GM18499 (cell line): Measurements from ENCODE around the gene EVI5L.

ENCODE experiments used
- ATAC-seq: cut with Tn5 transposase; IDR thresholded peaks from one replicate; pipeline ENCODE4 v1.9.1; 2021; ENCODE audit warnings: moderate number of reproducible peaks; ENCODE audit not compliant: insufficient read depth, unreplicated experiment

Gene EVI5L

GRCh38 chr19:7844405-7844804 is 14.4 kb downstream of the EVI5L start:
- ATAC-seq, result no peak

GRCh38 chr19:7844951-7845350 is 14.9 kb downstream of the EVI5L start:
- no peak for ATAC-seq

GRCh38 chr19:7845390-7846154 is 15.6 kb downstream of the EVI5L start:
- no peak for ATAC-seq

- ATAC-seq, result no peak
These were observed 16.2 kb downstream of the EVI5L start for GRCh38 chr19:7846155-7846646.

GRCh38 chr19:7847664-7848063 is 17.6 kb downstream of the EVI5L start:
- no peak for ATAC-seq

- no peak for ATAC-seq
These were observed 18.9 kb downstream of the EVI5L start for GRCh38 chr19:7848779-7849457.

- ATAC-seq, result no peak
These were observed 19.6 kb downstream of the EVI5L start for GRCh38 chr19:7849631-7849999.

GRCh38 chr19:7850000-7850813 is 20.2 kb downstream of the EVI5L start:
- ATAC-seq, result no peak

- ATAC-seq, result no peak
These were observed 21.1 kb downstream of the EVI5L start for GRCh38 chr19:7850945-7851622.

GRCh38 chr19:7851623-7852500 is 21.8 kb downstream of the EVI5L start:
- ATAC-seq, result no peak

GRCh38 chr19:7852851-7853769 is 23.1 kb downstream of the EVI5L start:
- no peak for ATAC-seq

GRCh38 chr19:7853770-7854128 is 23.7 kb downstream of the EVI5L start:
- no peak for ATAC-seq

GRCh38 chr19:7855426-7856108 is 25.5 kb downstream of the EVI5L start:
- ATAC-seq, result no peak

- no peak for ATAC-seq
These were observed 26.1 kb downstream of the EVI5L start for GRCh38 chr19:7856109-7856591.

GRCh38 chr19:7856679-7857663 is 27.0 kb downstream of the EVI5L start:
- no peak for ATAC-seq

GRCh38 chr19:7857727-7858108 is 27.7 kb downstream of the EVI5L start:
- no peak for ATAC-seq
